Trophoblast cell (in vitro differentiated cells and primary cell): ENCODE measurements around the gene IRX2.

Experiments
- DNase-seq, 2 donors: peaks; one replicate each; pipeline ENCODE4 v3.0.0-alpha.2; 2016
- H2AFZ ChIP-seq: 2 replicates; pipeline ENCODE4 v1.6.1; 2013; ENCODE audit warnings: low read length, moderate library complexity, mild to moderate bottlenecking; ENCODE audit not compliant: insufficient read depth, poor library complexity
- H2AK5ac ChIP-seq: 2 replicates; pipeline ENCODE4 v1.6.1; 2013; ENCODE audit warnings: mild to moderate bottlenecking, low read length
- H2BK120ac ChIP-seq: 2 replicates; pipeline ENCODE4 v1.6.1; 2013; ENCODE audit warnings: low read length, mild to moderate bottlenecking, moderate library complexity; ENCODE audit not compliant: insufficient read depth, poor library complexity
- H2BK12ac ChIP-seq: 2 replicates; pipeline ENCODE4 v1.6.1; 2013; ENCODE audit warnings: mild to moderate bottlenecking, low read length, moderate library complexity
- H2BK5ac ChIP-seq: 2 replicates; pipeline ENCODE4 v1.6.1; 2013; ENCODE audit warnings: low read length, low read depth, moderate library complexity, mild to moderate bottlenecking; ENCODE audit not compliant: poor library complexity
- H3K14ac ChIP-seq: 2 replicates; pipeline ENCODE4 v1.6.1; 2013; ENCODE audit warnings: mild to moderate bottlenecking, low read length
- H3K18ac ChIP-seq: 2 replicates; pipeline ENCODE4 v1.6.1; 2013; ENCODE audit warnings: mild to moderate bottlenecking, low read length
- H3K23ac ChIP-seq: 2 replicates; pipeline ENCODE4 v1.6.1; 2013; ENCODE audit warnings: low read length
- H3K27ac ChIP-seq: 2 replicates; pipeline ENCODE4 v1.5.1; 2013; ENCODE audit warnings: low read depth, mild to moderate bottlenecking, inconsistent platforms, low read length, moderate library complexity
- H3K27me3 ChIP-seq: 2 replicates; pipeline ENCODE4 v1.6.1; 2013; ENCODE audit warnings: inconsistent platforms, mild to moderate bottlenecking, low read length, moderate library complexity; ENCODE audit not compliant: insufficient read depth
- H3K36me3 ChIP-seq, 2 experiments: 1 replicate in 1 of 2; 2 replicates in 1 of 2; pipeline ENCODE4 v1.6.1; 2013; ENCODE audit warnings: low read length in 2 of 2, mild to moderate bottlenecking in 2 of 2, moderate library complexity in 1 of 2; ENCODE audit not compliant: insufficient read depth in 2 of 2, control insufficient read depth in 1 of 2
- H3K4ac ChIP-seq: 2 replicates; pipeline ENCODE4 v1.6.1; 2013; ENCODE audit warnings: low read depth, mild to moderate bottlenecking, low read length, moderate library complexity
- H3K4me1 ChIP-seq, 2 experiments: 1 replicate in 1 of 2; 2 replicates in 1 of 2; pipeline ENCODE4 v1.6.1; 2013; ENCODE audit warnings: low read length in 2 of 2, mild to moderate bottlenecking in 2 of 2, moderate library complexity in 1 of 2; ENCODE audit not compliant: insufficient read depth in 2 of 2, control insufficient read depth in 1 of 2
- H3K4me2 ChIP-seq: 2 replicates; pipeline ENCODE4 v1.6.1; 2013; ENCODE audit warnings: inconsistent platforms, mild to moderate bottlenecking, low read length, moderate library complexity
- H3K4me3 ChIP-seq: 2 replicates; pipeline ENCODE4 v1.5.1; 2013; ENCODE audit warnings: mild to moderate bottlenecking, low read depth, low read length, inconsistent platforms
- H3K79me1 ChIP-seq: one replicate; pipeline ENCODE4 v1.6.1; 2013; ENCODE audit warnings: low read length
- H3K79me2 ChIP-seq: 2 replicates; pipeline ENCODE4 v1.6.1; 2013; ENCODE audit warnings: low read length, mild to moderate bottlenecking; ENCODE audit not compliant: control insufficient read depth, insufficient read depth, poor library complexity
- H3K9ac ChIP-seq: 2 replicates; pipeline ENCODE4 v1.6.1; 2013; ENCODE audit warnings: mild to moderate bottlenecking, low read length
- H3K9me3 ChIP-seq: 2 replicates; pipeline ENCODE4 v1.6.1; 2013; ENCODE audit warnings: low read depth, mild to moderate bottlenecking, control low read depth, inconsistent platforms, low read length; ENCODE audit not compliant: insufficient read depth
- H4K12ac ChIP-seq: 2 replicates; pipeline ENCODE4 v1.6.1; 2013; ENCODE audit warnings: low read depth, mild to moderate bottlenecking, low read length, moderate library complexity
- H4K8ac ChIP-seq: 2 replicates; pipeline ENCODE4 v1.6.1; 2013; ENCODE audit warnings: low read depth, mild to moderate bottlenecking, low read length, moderate library complexity
- H4K91ac ChIP-seq: one replicate; pipeline ENCODE4 v1.6.1; 2013; ENCODE audit warnings: low read depth, mild to moderate bottlenecking, low read length, moderate library complexity
- WGBS: extraction: QIAGEN DNeasy Blood & Tissue Kit; methylation state at CpG from one replicate; pipeline ENCODE4 v1.1.7; 2013; ENCODE audit warnings: missing lambda C conversion rate; ENCODE audit not compliant: insufficient read length, insufficient coverage; ENCODE audit errors: extremely low coverage; 5-methylcytosine and 5-hydroxymethylcytosine counted together

IRX2 gene

DNA sequence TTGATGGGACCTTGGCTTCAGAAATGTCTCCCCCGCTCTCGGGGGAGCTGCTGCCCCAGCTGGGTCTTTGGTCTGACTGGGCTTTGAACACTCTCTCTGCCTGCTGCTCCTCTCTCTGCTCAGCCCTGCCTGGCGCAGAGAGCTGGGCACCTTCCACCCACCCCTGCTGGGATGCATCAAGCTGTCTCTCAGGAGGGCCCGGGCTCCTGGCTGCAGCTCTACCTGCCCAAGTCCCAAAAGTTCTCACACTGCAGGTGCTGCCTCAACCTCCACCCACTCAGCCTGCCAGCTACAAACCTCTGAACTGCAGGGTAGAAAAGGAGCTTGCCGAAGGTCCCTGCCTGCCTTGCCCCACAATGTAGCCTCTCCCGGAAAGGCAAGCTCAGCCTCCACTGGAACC lies 36.7 kb downstream of the IRX2 start:
- Histone ChIP-seq H3K9me3 (no peaks in the 10 kb centered on the region), H3K27me3 (peaks cover 2% of the 10 kb centered on the region), H3K79me2 (no peaks in the 10 kb centered on the region), H2BK120ac (no peak overlapping the region), H4K8ac (no peak overlapping the region), H2AFZ (no peak overlapping the region), H3K36me3 (no peaks in the 10 kb centered on the region), H3K27ac (no peak overlapping the region), H3K79me1 (no peaks in the 10 kb centered on the region), H2BK12ac (no peak overlapping the region), H3K4ac (no peak overlapping the region), H3K4me2 (no peak overlapping the region), H3K9ac (no peak overlapping the region), H4K91ac (no peak overlapping the region), H2BK5ac (no peak overlapping the region), H3K4me3 (no peak overlapping the region), H4K12ac (no peak overlapping the region), H3K18ac (no peak overlapping the region), H3K4me1 (no peaks in the 10 kb centered on the region), H2AK5ac (no peak overlapping the region), H3K14ac (no peak overlapping the region), H3K23ac (no peak overlapping the region)
- WGBS: no CpG with 5 or more reads among the region's 6 CpGs
- DNase-seq: no peak

DNA sequence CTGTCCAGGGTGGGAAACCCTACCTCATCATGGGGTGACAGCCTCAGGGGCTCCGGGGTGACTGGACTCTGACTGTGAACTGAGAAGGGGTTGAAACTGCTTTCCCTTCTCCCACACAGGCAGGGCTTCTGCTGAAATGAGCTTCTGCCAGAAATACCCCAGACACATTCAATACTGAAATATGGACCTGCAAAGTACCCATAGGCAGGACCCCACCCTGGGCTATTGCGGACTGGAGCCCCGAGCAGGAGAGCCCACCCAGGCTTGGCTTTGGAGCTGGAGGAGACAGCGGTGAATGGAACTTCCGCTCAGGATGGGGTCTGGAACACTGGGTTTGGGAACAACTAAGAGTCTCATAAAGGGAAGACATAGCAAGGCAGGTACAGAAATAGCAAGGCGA lies 37.5 kb downstream of the IRX2 start:
- Histone ChIP-seq H3K27ac (no peak overlapping the region), H4K8ac (no peak overlapping the region), H3K9me3 (no peaks in the 10 kb centered on the region), H3K36me3 (no peaks in the 10 kb centered on the region), H3K27me3 (peaks cover 2% of the 10 kb centered on the region), H2AK5ac (no peak overlapping the region), H2BK5ac (no peak overlapping the region), H3K4ac (no peak overlapping the region), H3K79me2 (no peaks in the 10 kb centered on the region), H3K9ac (no peak overlapping the region), H3K4me2 (no peak overlapping the region), H3K4me1 (no peaks in the 10 kb centered on the region), H2AFZ (no peak overlapping the region), H3K23ac (no peak overlapping the region), H3K79me1 (no peaks in the 10 kb centered on the region), H3K14ac (no peak overlapping the region), H2BK120ac (no peak overlapping the region), H3K18ac (no peak overlapping the region), H2BK12ac (no peak overlapping the region), H4K12ac (no peak overlapping the region), H3K4me3 (no peak overlapping the region), H4K91ac (no peak overlapping the region)
- no CpG with 5 or more reads among the region's 6 CpGs for WGBS
- DNase-seq: no peak

GRCh38 chr5:2711446-2712425 lies 39.7 kb downstream of the IRX2 start:
- Histone ChIP-seq H3K27ac (no peak overlapping the region), H3K36me3 (no peaks in the 10 kb centered on the region), H3K4me3 (no peak overlapping the region), H3K4me2 (no peak overlapping the region), H2AFZ (no peak overlapping the region), H2AK5ac (no peak overlapping the region), H3K9me3 (no peaks in the 10 kb centered on the region), H3K9ac (no peak overlapping the region), H4K8ac (no peak overlapping the region), H2BK120ac (no peak overlapping the region), H3K23ac (no peak overlapping the region), H4K12ac (no peak overlapping the region), H2BK12ac (no peak overlapping the region), H3K4ac (no peak overlapping the region), H3K4me1 (no peaks in the 10 kb centered on the region), H3K27me3 (peaks cover 2% of the 10 kb centered on the region), H3K79me2 (no peaks in the 10 kb centered on the region), H4K91ac (no peak overlapping the region), H3K18ac (no peak overlapping the region), H2BK5ac (no peak overlapping the region), H3K14ac (no peak overlapping the region), H3K79me1 (no peaks in the 10 kb centered on the region)
- no peak for DNase-seq
- WGBS: no CpG with 5 or more reads among the region's 24 CpGs

DNA sequence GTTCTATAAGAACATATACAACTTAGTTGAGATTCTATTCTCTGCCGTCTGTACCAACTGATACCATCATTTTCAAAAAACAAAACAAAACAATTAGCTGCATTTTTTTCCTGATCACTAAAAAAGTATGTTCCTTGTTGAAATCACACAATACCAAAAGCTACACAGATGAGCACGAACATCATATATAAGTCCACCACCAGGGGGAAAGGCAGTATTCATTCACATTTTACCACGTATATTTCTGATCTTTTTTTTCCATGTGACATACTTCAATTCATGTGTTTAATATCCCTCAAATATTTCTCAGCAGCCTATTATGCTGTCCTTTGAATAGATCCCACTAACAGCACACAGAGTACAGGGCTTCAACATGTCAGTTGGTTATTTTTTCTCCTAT lies 40.6 kb downstream of the IRX2 start:
- Histone ChIP-seq H3K14ac (no peak overlapping the region), H3K79me1 (no peaks in the 10 kb centered on the region), H2BK5ac (no peak overlapping the region), H3K4me2 (no peak overlapping the region), H3K4me3 (no peak overlapping the region), H3K23ac (no peak overlapping the region), H2AK5ac (no peak overlapping the region), H4K12ac (no peak overlapping the region), H3K79me2 (no peaks in the 10 kb centered on the region), H3K4ac (no peak overlapping the region), H4K8ac (no peak overlapping the region), H4K91ac (no peak overlapping the region), H3K27me3 (peaks cover 2% of the 10 kb centered on the region), H3K27ac (no peak overlapping the region), H3K18ac (no peak overlapping the region), H3K36me3 (no peaks in the 10 kb centered on the region), H3K4me1 (no peaks in the 10 kb centered on the region), H3K9ac (no peak overlapping the region), H2BK120ac (no peak overlapping the region), H3K9me3 (no peaks in the 10 kb centered on the region), H2AFZ (no peak overlapping the region), H2BK12ac (no peak overlapping the region)
- no CpG with 5 or more reads among the region's 3 CpGs for WGBS
- peak in 1 of 2 donors; percentile 65 for DNase-seq
